ENCODE measurements around the gene SLC45A2.
"Not testable (repeated sequence)": the region's sequence is repeated elsewhere in the genome, so short reads cannot be mapped to it uniquely, and the experiment has no call there.

The SLC45A2 gene

GRCh38 chr5:33921002-33921401 is 63.5 kb downstream of the SLC45A2 start:
- no peak for DNase-seq (ENCODE audit: low spot score)

DNA sequence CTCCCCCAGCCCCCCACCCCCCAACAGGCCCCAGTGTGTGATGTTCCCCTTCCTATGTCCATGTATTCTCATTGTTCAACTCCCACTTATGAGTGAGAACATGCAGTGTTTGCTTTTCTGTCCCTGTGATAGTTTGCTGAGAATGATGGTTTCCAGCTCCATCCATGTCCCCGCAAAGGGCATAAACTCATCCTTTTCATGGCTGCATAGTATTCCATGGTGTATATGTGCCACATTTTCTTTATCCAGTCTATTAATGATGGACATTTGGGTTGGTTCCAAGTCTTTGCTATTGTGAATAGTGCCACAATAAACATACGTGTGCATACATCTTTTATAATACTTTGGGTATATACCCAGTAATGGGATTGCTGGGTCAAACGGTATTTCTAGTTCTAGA is 69.6 kb downstream of the SLC45A2 start:
- DNase-seq (ENCODE audit: low spot score), result not testable (repeated sequence)

DNA sequence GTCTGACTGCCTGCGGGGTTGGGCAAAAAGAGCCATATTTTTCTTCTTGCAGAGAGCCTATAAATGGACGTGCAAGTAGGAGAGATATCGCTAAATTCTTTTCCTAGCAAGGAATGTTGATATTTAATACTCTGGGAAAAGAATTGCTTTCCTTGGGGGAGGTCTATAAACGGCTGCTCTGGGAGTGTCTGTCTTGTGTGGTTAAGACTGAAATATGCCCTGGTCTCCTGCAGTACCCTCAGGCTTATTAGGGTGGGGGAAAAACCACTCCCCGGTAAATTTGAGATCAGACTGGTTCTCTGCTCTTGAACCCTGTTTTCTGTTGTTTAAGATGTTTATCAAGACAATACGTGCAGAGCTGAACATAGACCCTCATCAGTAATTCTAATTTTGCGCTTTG is 78.2 kb downstream of the SLC45A2 start:
- not testable (repeated sequence) for DNase-seq (ENCODE audit: low spot score)

DNA sequence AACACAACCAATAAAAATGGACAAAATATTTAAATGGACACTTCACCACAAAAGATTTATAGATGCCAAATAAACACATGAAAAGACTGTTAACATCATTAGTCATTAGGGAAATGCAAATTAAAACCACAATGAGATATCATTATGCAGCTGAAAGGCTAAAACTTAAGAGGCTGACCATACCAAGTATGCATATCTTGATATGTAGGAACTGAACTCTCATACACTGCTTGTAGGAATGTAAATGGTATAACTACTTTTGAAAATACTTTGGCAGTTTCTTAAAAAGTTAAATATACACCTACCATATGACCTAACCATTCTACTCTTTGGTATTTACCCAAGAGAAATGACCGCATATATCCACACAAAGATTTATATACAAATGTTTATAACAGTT is 79.1 kb downstream of the SLC45A2 start:
- no peak for DNase-seq (ENCODE audit: low spot score)

- DNase-seq (ENCODE audit: low spot score), result no peak
Observed at GRCh38 chr5:33903118-33903517, 81.4 kb downstream of the SLC45A2 start.

GRCh38 chr5:33901156-33901555 is 83.3 kb downstream of the SLC45A2 start:
- DNase-seq (ENCODE audit: low spot score), result no peak
